ENCODE data around the gene MFRP. TPM values are rescaled to one million over a fixed set of nuclear protein-coding genes. Genes with fewer than 3 reads are reported as not detected.

Gene MFRP
- total RNA-seq, 4 donors from 2014 or later = not detected

DNA sequence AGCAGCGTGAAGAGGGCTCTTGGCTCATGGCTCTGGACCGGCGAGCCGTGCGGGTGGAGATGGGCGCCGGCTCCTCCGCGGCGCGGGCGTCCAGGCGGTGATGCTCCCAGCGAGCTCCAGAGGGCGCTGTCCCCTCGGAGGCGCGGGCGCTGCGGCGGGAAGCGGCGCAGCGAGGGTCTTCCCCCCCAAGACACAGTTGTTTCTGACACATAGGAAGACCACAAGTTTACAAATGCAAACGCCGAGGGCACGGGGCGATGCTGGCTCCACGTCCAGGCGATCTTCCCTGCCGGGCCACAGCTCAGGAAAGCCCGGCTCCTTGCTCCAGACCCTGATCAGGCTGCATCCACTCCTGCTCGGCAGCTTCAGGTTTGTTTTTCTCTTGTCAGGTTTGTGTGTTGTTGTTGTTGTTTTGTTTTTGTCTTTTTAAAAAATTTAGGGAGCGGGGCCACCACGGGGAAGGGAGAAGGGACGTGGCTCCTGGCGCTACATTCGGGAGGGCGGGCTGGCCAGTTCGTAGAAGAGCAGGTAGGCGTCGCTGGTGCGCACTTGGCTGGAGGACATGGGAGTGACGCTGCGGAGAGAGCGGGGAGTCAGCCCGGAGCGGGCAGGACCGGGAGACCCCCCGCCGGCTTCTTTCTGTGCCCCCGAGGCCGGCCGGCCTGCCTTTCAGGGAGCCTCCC lies 10.0 kb upstream of the MFRP start:
- peak; percentile 74 to 93 (median 91) for TF ChIP-seq CTCF (IDR thresholded peaks at IDR 0.05)
- no peak for TF ChIP-seq POLR2A (IDR thresholded peaks at IDR 0.05)
- Histone ChIP-seq H3K27ac (peak overlapping the region in 2 of 3 donors; percentile 35 to 80), H3K4me3 (replicated peaks in 1 of 3) (peak overlapping the region in 1 of 3 donors; percentile 34), H3K4me1 (peaks cover 9 to 23% of the 10 kb centered on the region in 2 donors), H3K27me3 (no peaks in the 10 kb centered on the region), H3K36me3 (no peaks in the 10 kb centered on the region), H3K9me3 (no peaks in the 10 kb centered on the region)
- 1 to 3% methylated on average over 38 to 42 of the region's 54 CpGs for WGBS, 2 donors
- peak; percentile 80 to 86 for DNase-seq
- intact Hi-C loops (cut with DNase I) = no loop called here

DNA sequence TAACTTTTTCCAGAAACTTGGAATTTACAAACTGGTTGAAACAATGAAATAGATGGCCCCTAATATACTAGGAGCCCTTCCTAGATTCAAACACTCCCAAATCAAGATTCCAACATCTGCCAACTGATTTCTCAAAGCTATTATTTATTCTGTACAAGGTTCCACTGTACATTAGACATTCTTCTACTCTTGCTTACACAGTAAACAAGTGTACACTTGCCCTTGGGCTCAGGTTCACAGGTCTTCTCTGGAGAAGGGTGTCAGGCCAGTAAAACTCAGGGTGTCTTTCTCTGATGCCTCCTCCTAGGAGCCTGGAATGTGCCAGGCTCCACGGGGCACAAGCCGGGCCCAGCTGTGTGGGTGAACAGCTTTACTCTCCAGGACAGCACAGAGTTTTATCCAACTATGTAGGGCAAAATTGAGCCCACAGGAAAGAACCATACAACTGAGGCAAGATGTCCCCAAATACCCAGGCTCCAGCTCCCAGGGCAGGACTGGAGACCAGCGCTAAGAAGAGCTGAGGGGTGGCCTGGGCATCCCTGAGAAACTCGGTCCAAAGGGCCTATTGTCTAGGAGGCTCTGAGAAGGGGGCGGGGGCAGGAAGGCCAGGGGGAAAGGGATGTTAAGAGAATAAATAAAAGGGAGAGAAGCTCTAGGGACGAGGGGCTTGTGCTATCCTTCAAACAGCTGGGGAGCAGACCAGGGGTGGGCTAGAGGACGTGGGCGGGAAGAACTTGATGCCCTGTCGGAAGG lies 8.8 kb upstream of the MFRP start:
- Histone ChIP-seq H3K27ac (no peak overlapping the region), H3K4me1 (peaks cover 0 to 12% of the 10 kb centered on the region in 2 donors), H3K4me3 (replicated peaks in 1 of 3) (no peak overlapping the region), H3K9me3 (no peaks in the 10 kb centered on the region), H3K27me3 (no peaks in the 10 kb centered on the region), H3K36me3 (no peaks in the 10 kb centered on the region)
- DNase-seq = no peak
- intact Hi-C loops (cut with DNase I) = no loop called here
- 74 to 78% methylated on average over 9 of the region's 9 CpGs for WGBS, 2 donors
- TF ChIP-seq CTCF (IDR thresholded peaks at IDR 0.05) = no peak
- TF ChIP-seq POLR2A (IDR thresholded peaks at IDR 0.05) = no peak

- no peak overlapping the region for H3K27ac ChIP-seq
- intact Hi-C loops (cut with DNase I) = loop anchor here (5.0 kb wide), 1 partner anchor 124 kb away; no protein-coding TSS in a partner anchor
Measured at GRCh38 chr11:119352857-119353260, 6.4 kb upstream of the MFRP start.

GRCh38 chr11:119351232-119351631 lies 4.7 kb upstream of the MFRP start:
- no peak for DNase-seq
- Histone ChIP-seq H3K27ac (no peak overlapping the region), H3K27me3 (no peaks in the 10 kb centered on the region), H3K9me3 (no peaks in the 10 kb centered on the region), H3K4me3 (replicated peaks in 1 of 3) (no peak overlapping the region), H3K4me1 (peaks cover 0 to 9% of the 10 kb centered on the region in 2 donors), H3K36me3 (no peaks in the 10 kb centered on the region)
- TF ChIP-seq CTCF (IDR thresholded peaks at IDR 0.05) (no peak), POLR2A (IDR thresholded peaks at IDR 0.05) (no peak)
- WGBS, 2 donors = 59 to 63% methylated on average over 2 of the region's 2 CpGs
- intact Hi-C loops (cut with DNase I) = loop anchor here (5.0 kb wide), 1 partner anchor 126 kb away; no protein-coding TSS in a partner anchor

More at GRCh38 chr11:119352857-119353260, 6.4 kb upstream of the MFRP start:
- Histone ChIP-seq H3K9me3 (no peaks in the 10 kb centered on the region), H3K4me3 (replicated peaks in 1 of 3) (no peak overlapping the region), H3K4me1 (peaks cover 0 to 12% of the 10 kb centered on the region in 2 donors), H3K36me3 (no peaks in the 10 kb centered on the region), H3K27me3 (no peaks in the 10 kb centered on the region)
- DNase-seq = peak; percentile 48
- WGBS, 2 donors = 16 to 24% methylated on average over 4 of the region's 4 CpGs
- no peak for TF ChIP-seq CTCF (IDR thresholded peaks at IDR 0.05)
- no peak for TF ChIP-seq POLR2A (IDR thresholded peaks at IDR 0.05)

DNA sequence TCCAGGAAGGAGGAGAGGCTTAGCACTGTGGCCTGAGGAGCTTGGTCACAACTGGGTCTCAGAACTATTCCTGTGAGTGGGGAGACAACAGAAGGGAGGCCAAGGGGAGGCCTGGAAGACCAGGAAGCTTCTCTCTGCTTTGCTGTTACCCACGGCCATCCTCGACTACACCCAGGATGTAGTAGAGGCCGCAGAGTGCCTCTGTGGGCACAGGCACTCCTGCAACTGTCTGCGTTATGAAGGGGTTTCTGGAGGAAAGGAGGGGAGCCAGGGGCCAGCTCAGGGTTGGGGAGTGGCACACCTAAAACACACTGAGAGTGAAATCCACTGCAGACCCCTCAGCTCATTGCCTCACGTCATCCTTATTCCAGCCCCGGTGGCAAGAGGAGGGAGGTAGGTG lies 3.8 kb upstream of the MFRP start:
- Histone ChIP-seq H3K36me3 (no peaks in the 10 kb centered on the region), H3K4me1 (peaks cover 0 to 5% of the 10 kb centered on the region in 2 donors), H3K9me3 (no peaks in the 10 kb centered on the region), H3K27me3 (no peaks in the 10 kb centered on the region), H3K27ac (no peak overlapping the region), H3K4me3 (replicated peaks in 1 of 3) (no peak overlapping the region)
- intact Hi-C loops (cut with DNase I) = loop anchor here (5.0 kb wide), 1 partner anchor 127 kb away; no protein-coding TSS in a partner anchor
- DNase-seq = no peak
- TF ChIP-seq CTCF (IDR thresholded peaks at IDR 0.05) (no peak), POLR2A (IDR thresholded peaks at IDR 0.05) (no peak)
- 80 to 83% methylated on average over 6 of the region's 6 CpGs for WGBS, 2 donors

Measured in thyroid gland (tissue), 4 donors.